Upper lobe of left lung (tissue), 4 donors: ENCODE results near the gene SAMD4A.

ENCODE experiments used
- POLR2AphosphoS5 ChIP-seq, 2 donors: sonication (generic); formaldehyde crosslinking; IDR thresholded peaks; one replicate each; pipeline ENCODE4 v1.5.1; 2017; ENCODE audit warnings: antibody characterized with exemption in 2 of 2
- TF ChIP-seq, protein P1 (sequence below), 6 experiments: fragments of 450-650 bp in 4 of 6; fragments of 200-600 bp in 2 of 6; sonication (generic) in 2 of 6; IDR thresholded peaks; one replicate each; pipeline ENCODE4 v1.5.1; 2016 to 2019; ENCODE audit warnings: antibody characterized with exemption in 6 of 6

DNA sequence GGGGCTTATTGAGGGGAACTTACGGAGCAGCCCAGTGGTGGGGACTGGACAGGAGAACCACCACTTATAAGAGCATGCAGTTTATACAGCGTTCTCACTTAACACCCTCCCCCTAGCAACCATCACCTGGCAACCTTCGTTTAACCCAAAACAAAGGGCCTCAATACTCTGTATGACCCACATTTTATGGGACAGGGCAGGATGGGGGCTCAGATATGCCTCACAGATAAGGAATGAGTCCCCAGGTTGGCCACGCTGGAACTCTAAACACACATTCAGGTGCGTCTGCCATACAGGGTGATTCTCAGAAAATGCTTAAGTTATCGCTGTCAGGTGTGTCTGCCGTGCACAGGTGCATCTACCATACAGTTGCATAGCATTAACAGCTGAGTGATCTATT, 236.5 kb downstream of the SAMD4A start:
- TF ChIP-seq, protein P1, sequence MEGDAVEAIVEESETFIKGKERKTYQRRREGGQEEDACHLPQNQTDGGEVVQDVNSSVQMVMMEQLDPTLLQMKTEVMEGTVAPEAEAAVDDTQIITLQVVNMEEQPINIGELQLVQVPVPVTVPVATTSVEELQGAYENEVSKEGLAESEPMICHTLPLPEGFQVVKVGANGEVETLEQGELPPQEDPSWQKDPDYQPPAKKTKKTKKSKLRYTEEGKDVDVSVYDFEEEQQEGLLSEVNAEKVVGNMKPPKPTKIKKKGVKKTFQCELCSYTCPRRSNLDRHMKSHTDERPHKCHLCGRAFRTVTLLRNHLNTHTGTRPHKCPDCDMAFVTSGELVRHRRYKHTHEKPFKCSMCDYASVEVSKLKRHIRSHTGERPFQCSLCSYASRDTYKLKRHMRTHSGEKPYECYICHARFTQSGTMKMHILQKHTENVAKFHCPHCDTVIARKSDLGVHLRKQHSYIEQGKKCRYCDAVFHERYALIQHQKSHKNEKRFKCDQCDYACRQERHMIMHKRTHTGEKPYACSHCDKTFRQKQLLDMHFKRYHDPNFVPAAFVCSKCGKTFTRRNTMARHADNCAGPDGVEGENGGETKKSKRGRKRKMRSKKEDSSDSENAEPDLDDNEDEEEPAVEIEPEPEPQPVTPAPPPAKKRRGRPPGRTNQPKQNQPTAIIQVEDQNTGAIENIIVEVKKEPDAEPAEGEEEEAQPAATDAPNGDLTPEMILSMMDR (IDR thresholded peaks at IDR 0.05): no peak
- TF ChIP-seq POLR2AphosphoS5 (IDR thresholded peaks at IDR 0.05): no peak
